Skeletal muscle cell (primary cell): Measurements from ENCODE around the gene KIF18A.

ENCODE experiments used
- DNase-seq: peaks from one replicate; pipeline ENCODE4 v3.0.0-alpha.2; 2010; ENCODE audit warnings: low read depth
- H3K4me3 ChIP-seq: 2 replicates; pipeline ENCODE4 v1.5.1; 2011; ENCODE audit warnings: low read depth, mild to moderate bottlenecking, control low read depth, low read length, moderate library complexity

Gene KIF18A

DNA sequence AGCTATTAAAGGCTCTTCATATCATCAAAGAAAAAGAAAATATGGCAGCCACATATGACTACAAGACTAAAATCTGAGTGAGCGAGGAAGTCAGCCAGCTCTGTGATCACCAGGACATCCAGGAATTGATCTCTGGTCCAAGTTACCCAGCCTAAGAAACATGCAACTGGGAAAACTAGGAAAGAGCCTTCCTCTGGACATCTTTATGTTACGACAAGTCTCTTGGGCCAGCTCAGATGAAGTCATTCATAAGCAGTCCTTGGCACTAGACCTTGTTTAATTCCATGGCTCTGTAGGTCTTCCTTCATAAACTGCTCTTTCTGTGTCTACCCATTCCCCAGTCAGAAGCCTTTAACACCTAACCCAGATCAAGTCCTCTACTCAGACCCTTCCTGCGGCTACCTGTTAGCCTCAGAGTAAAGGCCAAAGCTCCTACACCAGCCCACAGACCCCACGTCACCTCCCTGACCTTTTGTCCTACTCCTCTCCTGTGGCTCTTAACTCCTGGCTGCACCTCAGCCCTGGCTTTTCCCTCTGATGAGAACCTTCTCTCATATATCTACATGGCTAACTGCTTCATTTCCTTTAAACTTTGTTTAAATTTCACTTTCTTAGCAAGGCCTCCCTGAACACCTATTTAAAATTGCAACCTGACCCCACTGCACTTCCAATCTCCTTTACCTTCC lies 134.0 kb downstream of the KIF18A start:
- no peak for DNase-seq
- H3K4me3 ChIP-seq = no peak overlapping the region

DNA sequence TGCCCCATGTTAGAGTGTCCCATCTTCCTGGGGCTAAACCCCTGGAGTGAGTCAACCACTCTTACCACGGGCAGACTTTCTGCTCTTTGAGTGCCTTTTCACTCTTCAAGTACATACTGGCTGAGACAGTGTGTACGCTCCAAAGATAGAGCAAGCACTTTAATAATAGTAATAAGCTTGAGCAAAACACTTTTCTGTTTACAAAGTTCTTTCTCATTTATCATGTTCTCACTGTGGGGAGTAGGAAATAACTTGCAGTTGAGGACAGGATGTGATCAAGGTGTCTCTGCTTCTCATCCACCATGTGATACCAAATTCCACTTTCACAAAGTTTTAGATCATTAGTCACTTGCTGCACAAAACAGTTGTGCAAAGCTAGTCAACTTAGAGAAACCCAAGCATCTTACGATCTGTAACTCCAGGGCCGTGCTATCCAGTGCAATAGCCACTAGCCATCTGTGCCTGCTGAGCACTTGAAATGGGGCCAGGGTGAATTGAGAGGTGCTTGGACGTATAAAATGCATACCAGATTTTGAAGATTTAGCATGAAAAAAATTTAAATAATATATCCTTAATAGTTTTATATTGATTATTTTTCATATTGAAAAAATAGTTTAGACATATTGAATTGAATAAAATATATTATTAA lies 135.3 kb downstream of the KIF18A start:
- no peak overlapping the region for H3K4me3 ChIP-seq
- no peak for DNase-seq

DNA sequence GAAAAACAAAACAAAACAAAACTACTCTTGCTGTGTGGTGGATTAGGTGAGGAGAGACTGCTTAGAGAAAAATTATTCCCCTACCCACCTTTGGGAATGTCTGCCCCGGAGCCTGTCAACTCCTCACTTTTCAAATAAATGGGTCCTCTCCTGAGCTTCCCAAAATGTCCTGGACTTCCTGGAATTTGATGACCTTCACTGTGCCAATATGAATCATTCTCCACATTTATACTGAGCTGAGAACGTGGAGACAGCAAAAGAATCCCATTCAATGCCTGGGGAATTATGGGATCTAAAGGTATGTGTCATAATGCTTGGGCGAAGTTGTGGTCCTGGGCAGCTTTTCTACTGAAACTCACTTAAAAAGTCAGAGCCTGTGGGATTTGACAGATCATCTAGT lies 136.8 kb downstream of the KIF18A start:
- no peak overlapping the region for H3K4me3 ChIP-seq
- DNase-seq = no peak
